ENCODE data around the gene GEN1. TPM values are rescaled to one million over a fixed set of nuclear protein-coding genes. Genes with fewer than 3 reads are reported as not detected.
"Not testable (repeated sequence)": the region's sequence is repeated elsewhere in the genome, so short reads cannot be mapped to it uniquely, and the experiment has no call there.

Gene GEN1
- total and polyA plus RNA-seq, 3 donors from 2014 or later: 12.8 to 59.1 (median 31.9) TPM

DNA sequence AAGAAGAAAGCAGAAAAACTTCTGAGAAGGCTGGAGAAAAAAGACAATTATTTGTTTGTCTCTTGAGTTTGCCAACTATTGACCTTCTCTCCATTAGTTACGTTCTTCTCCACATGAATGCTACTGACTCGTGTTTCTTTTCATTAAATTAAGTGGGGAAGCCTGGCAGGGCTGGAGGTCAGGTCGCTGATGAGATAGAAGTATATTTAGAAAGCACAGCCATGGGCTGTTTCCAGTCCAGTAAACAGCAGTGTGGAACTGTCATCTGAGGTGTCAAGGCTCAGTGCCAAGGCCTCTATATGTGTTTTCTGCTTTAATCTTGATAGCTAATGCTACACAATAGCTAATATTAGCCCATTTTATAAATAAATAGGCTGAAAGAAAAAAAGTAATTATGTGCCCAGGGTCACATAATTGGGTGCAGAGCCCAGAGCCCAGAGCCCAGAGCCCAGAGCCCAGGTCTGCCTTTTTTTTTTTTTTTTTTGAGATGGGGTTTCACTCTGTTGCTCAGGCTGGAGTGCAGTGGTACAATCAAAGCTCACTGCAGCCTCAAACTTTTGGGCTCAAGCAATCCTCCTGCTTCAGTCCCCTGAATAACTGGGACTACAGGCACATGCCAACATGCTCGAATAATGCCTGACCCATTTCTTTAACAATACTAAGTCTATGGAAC lies 68.6 kb downstream of the GEN1 start:
- TF ChIP-seq POLR2A (IDR thresholded peaks at IDR 0.05): no peak
- TF ChIP-seq, protein P1, sequence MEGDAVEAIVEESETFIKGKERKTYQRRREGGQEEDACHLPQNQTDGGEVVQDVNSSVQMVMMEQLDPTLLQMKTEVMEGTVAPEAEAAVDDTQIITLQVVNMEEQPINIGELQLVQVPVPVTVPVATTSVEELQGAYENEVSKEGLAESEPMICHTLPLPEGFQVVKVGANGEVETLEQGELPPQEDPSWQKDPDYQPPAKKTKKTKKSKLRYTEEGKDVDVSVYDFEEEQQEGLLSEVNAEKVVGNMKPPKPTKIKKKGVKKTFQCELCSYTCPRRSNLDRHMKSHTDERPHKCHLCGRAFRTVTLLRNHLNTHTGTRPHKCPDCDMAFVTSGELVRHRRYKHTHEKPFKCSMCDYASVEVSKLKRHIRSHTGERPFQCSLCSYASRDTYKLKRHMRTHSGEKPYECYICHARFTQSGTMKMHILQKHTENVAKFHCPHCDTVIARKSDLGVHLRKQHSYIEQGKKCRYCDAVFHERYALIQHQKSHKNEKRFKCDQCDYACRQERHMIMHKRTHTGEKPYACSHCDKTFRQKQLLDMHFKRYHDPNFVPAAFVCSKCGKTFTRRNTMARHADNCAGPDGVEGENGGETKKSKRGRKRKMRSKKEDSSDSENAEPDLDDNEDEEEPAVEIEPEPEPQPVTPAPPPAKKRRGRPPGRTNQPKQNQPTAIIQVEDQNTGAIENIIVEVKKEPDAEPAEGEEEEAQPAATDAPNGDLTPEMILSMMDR (IDR thresholded peaks at IDR 0.05): no peak
- intact Hi-C loops (cut with DNase I; ENCODE audit: low total_unique reads): no loop called here
- H3K27me3 ChIP-seq: no peaks in the 10 kb centered on the region
- no peak for DNase-seq
- H3K9me3 ChIP-seq: no peaks in the 10 kb centered on the region
- H3K27ac ChIP-seq: peak overlapping the region; percentile 64 to 69
- H3K4me3 ChIP-seq: no peak overlapping the region
- H3K4me1 ChIP-seq: peaks cover 19% of the 10 kb centered on the region
- H3K36me3 ChIP-seq (ENCODE audit: low read depth, missing control alignments): no peaks in the 10 kb centered on the region
- 37 to 56% methylated on average over 4 of the region's 4 CpGs for WGBS, 2 donors

DNA sequence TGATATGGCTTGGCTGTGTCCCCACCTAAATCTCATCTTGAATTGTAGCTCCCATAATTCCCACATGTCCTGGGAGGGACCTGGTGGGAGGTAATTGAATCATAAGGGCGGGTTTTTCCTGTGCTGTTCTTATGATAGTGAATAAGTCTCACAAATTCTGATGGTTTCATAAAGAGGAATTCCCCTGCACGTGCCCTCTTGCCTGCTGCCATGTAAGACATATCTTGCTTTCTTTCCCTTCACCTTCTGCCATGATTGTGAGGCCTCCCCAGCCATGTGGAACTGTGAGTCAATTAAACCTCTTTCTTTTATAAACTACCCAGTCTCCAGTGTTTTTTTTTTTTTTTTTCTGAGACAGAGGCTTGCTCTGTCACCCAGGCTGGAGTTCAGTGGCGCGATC lies 69.7 kb downstream of the GEN1 start:
- H3K9me3 ChIP-seq; H3K27me3 ChIP-seq; DNase-seq; H3K4me3 ChIP-seq; intact Hi-C loops (cut with DNase I; ENCODE audit: low total_unique reads); H3K36me3 ChIP-seq (ENCODE audit: low read depth, missing control alignments): not testable (repeated sequence)
- peaks cover 19% of the 10 kb centered on the region for H3K4me1 ChIP-seq
- 62 to 80% methylated on average over 4 of the region's 4 CpGs for WGBS, 2 donors
- H3K27ac ChIP-seq: peak overlapping the region in 1 of 2 donors; percentile 69

DNA sequence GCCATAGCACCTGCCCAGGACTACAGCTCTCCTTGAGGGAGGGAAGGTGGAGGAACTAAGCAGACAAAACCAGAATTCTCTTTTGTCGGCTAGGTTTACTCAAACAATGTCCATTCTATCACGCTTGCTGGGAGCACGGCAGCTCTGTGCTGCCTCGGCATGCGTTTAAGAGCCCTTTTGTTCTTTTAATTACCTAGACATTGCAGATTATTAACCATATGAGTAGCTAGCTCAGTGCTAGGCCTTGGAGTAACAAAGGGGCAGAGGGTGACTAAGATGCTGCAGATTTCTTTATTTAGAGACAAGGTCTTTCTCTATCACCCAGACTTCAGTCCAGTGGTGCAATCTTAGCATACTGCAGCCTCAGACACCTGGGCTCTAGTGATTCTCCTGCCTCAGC lies 73.4 kb downstream of the GEN1 start:
- Histone ChIP-seq H3K36me3 (ENCODE audit: low read depth, missing control alignments) (no peaks in the 10 kb centered on the region), H3K9me3 (no peaks in the 10 kb centered on the region), H3K27me3 (no peaks in the 10 kb centered on the region), H3K4me3 (no peak overlapping the region), H3K4me1 (peaks cover 10% of the 10 kb centered on the region), H3K27ac (peak overlapping the region in 1 of 2 donors; percentile 59)
- DNase-seq: no peak
- 68 to 74% methylated on average over 5 of the region's 5 CpGs for WGBS, 2 donors
- intact Hi-C loops (cut with DNase I; ENCODE audit: low total_unique reads): no loop called here
- TF ChIP-seq, protein P1 (IDR thresholded peaks at IDR 0.05): no peak

DNA sequence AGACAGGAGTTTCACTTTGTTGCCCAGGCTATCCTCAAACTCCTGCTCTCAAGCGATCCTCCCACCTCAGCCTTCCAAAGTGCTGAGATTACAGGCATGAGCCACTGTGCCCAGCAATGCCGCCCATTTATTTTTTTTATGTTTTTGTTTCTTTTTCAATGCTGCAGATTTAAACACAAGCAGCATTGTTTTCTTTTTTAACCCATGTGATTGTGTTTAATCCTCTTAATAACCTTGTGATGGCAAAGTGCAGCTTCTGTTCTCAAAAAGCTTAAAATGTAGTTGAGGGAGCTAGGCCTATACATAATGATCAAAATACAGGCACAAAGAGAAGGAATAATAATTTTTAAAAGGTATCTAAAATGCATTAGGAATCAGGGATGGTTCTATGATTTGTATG lies 73.8 kb downstream of the GEN1 start:
- peak overlapping the region; percentile 15 to 21 for H3K27ac ChIP-seq
- intact Hi-C loops (cut with DNase I; ENCODE audit: low total_unique reads): no loop called here
- no peaks in the 10 kb centered on the region for H3K27me3 ChIP-seq
- 64 to 76% methylated on average over 2 of the region's 2 CpGs for WGBS, 2 donors
- H3K4me1 ChIP-seq: peaks cover 5% of the 10 kb centered on the region
- H3K9me3 ChIP-seq: no peaks in the 10 kb centered on the region
- H3K36me3 ChIP-seq (ENCODE audit: low read depth, missing control alignments): no peaks in the 10 kb centered on the region
- DNase-seq: peak; percentile 60
- H3K4me3 ChIP-seq: no peak overlapping the region
- TF ChIP-seq, protein P1 (IDR thresholded peaks at IDR 0.05): no peak
- no peak for TF ChIP-seq POLR2A (IDR thresholded peaks at IDR 0.05)

DNA sequence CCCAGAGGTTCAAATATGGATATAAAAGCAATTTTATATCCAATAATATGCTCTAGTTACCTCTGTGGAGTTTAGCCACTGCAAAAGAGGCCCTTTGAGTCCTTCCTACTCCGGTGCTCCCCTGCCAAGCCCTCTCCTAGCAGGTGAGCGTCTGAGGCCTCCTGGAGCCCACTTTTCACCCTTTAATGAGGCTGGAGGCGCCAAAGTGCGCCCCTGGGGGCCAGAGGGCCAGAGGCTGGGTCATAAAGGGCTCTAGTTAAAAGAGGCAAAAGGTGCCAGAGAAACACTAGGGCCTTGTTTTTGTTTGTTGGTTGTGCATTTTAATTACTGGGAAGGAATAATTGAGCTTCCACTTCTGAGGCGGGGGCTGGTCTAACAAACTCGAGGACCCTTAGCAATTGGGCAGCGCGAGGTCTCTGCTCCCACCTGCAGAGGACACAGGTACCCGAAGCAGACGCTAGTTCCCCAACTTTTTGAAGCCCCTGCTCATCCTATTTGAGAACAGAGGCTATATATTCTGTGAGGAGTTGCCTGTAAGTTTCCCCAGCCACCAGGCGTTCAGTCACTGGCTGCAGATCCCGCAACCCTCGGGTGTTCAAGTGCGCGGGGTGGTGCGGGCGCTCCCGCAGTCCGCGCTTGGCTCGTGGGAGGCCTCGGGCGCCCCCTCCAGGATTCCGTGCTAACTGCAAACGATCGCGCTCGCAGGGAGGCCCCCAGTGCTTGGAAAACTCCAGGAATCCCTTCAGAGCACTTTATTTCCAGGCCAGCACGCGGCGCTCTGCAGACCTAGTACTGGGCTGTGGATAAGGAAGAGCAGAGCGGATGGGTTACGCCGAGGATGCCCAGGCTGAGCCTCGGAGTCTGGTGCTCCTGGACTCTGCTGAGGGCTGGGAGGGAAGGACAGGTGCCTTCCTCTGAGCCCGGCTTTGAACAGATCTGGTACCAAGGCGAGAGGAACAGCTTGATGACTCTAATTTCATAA lies 76.4 kb downstream of the GEN1 start:
- WGBS, 2 donors: 11 to 14% methylated on average over 25 to 37 of the region's 37 CpGs
- no peak overlapping the region for H3K27ac ChIP-seq
- peaks cover 4% of the 10 kb centered on the region for H3K4me1 ChIP-seq
- no peaks in the 10 kb centered on the region for H3K9me3 ChIP-seq
- intact Hi-C loops (cut with DNase I; ENCODE audit: low total_unique reads): no loop called here
- DNase-seq: peak; percentile 93
- no peaks in the 10 kb centered on the region for H3K27me3 ChIP-seq
- H3K36me3 ChIP-seq (ENCODE audit: low read depth, missing control alignments): no peaks in the 10 kb centered on the region
- H3K4me3 ChIP-seq: peak overlapping the region in 1 of 2 donors; percentile 18
- TF ChIP-seq, protein P1 (IDR thresholded peaks at IDR 0.05): peak; percentile 83 to 84 (median 84)
- TF ChIP-seq POLR2A (IDR thresholded peaks at IDR 0.05): no peak

All from testis (tissue), 3 donors.